Measurements from ENCODE around the gene AGBL4. TPM values are rescaled to one million over a fixed set of nuclear protein-coding genes. Genes with fewer than 3 reads are reported as not detected.
A peak's percentile ranks its signal among the peaks of the same experiment; 100 is the strongest.

AGBL4 gene
- total RNA-seq, 1 experiment from 2014 or later, result 0.10 TPM

GRCh38 chr1:48645883-48646282 is 1377.9 kb downstream of the AGBL4 start:
- no peaks in the 10 kb centered on the region for H3K36me3 ChIP-seq

GRCh38 chr1:48644905-48645605 is 1378.7 kb downstream of the AGBL4 start:
- Histone ChIP-seq H3K36me3 (no peaks in the 10 kb centered on the region), H3K27ac (no peak overlapping the region), H3K9me3 (replicated peaks) (no peaks in the 10 kb centered on the region), H3K27me3 (peaks cover 8% of the 10 kb centered on the region), H3K4me1 (no peaks in the 10 kb centered on the region), H3K4me3 (no peak overlapping the region)
- DNase-seq, result no peak

More at GRCh38 chr1:48645883-48646282, 1377.9 kb downstream of the AGBL4 start:
- no peak overlapping the region for H3K4me3 ChIP-seq
- no peaks in the 10 kb centered on the region for H3K9me3 ChIP-seq (replicated peaks)
- H3K27me3 ChIP-seq, result peaks cover 8% of the 10 kb centered on the region
- no peak for DNase-seq
- H3K27ac ChIP-seq, result no peak overlapping the region
- no peaks in the 10 kb centered on the region for H3K4me1 ChIP-seq

- Histone ChIP-seq H3K36me3 (no peaks in the 10 kb centered on the region), H3K4me3 (no peak overlapping the region), H3K9me3 (replicated peaks) (no peaks in the 10 kb centered on the region), H3K27ac (no peak overlapping the region), H3K4me1 (no peaks in the 10 kb centered on the region), H3K27me3 (peaks cover 8% of the 10 kb centered on the region)
- no peak for DNase-seq
Observed at GRCh38 chr1:48644190-48644900, 1379.4 kb downstream of the AGBL4 start.

GRCh38 chr1:48643193-48643592 is 1380.6 kb downstream of the AGBL4 start:
- no peaks in the 10 kb centered on the region for H3K36me3 ChIP-seq

GRCh38 chr1:48640836-48641492 is 1382.8 kb downstream of the AGBL4 start:
- DNase-seq, result no peak
- H3K4me3 ChIP-seq, result no peak overlapping the region
- H3K27ac ChIP-seq, result no peak overlapping the region
- H3K9me3 ChIP-seq (replicated peaks), result no peaks in the 10 kb centered on the region
- H3K4me1 ChIP-seq, result no peaks in the 10 kb centered on the region
- H3K27me3 ChIP-seq, result peaks cover 8% of the 10 kb centered on the region; the same call in 1 of the 2 replicates
- H3K36me3 ChIP-seq, result no peaks in the 10 kb centered on the region

More at GRCh38 chr1:48643193-48643592, 1380.6 kb downstream of the AGBL4 start:
- Histone ChIP-seq H3K4me1 (no peaks in the 10 kb centered on the region), H3K4me3 (no peak overlapping the region), H3K27ac (no peak overlapping the region), H3K9me3 (replicated peaks) (no peaks in the 10 kb centered on the region), H3K27me3 (peaks cover 8% of the 10 kb centered on the region)
- DNase-seq, result no peak

GRCh38 chr1:48629867-48630266 is 1393.9 kb downstream of the AGBL4 start:
- no peak overlapping the region for H3K27ac ChIP-seq
- H3K4me1 ChIP-seq, result no peaks in the 10 kb centered on the region
- DNase-seq, result no peak
- no peaks in the 10 kb centered on the region for H3K9me3 ChIP-seq (replicated peaks)
- no peak overlapping the region for H3K4me3 ChIP-seq
- H3K36me3 ChIP-seq, result no peaks in the 10 kb centered on the region
- H3K27me3 ChIP-seq, result peaks cover 27% of the 10 kb centered on the region

GRCh38 chr1:48627486-48627885 is 1396.3 kb downstream of the AGBL4 start:
- DNase-seq, result no peak
- peaks cover 27% of the 10 kb centered on the region for H3K27me3 ChIP-seq

GRCh38 chr1:48619539-48619938 is 1404.2 kb downstream of the AGBL4 start:
- no peaks in the 10 kb centered on the region for H3K9me3 ChIP-seq (replicated peaks)
- H3K4me1 ChIP-seq, result no peaks in the 10 kb centered on the region
- no peaks in the 10 kb centered on the region for H3K36me3 ChIP-seq
- DNase-seq, result peak; percentile 19 to 38
- H3K27me3 ChIP-seq, result peaks cover 22% of the 10 kb centered on the region
- H3K4me3 ChIP-seq, result no peak overlapping the region
- no peak overlapping the region for H3K27ac ChIP-seq

More at GRCh38 chr1:48627486-48627885, 1396.3 kb downstream of the AGBL4 start:
- no peaks in the 10 kb centered on the region for H3K4me1 ChIP-seq
- no peak overlapping the region for H3K27ac ChIP-seq
- no peaks in the 10 kb centered on the region for H3K36me3 ChIP-seq
- H3K4me3 ChIP-seq, result no peak overlapping the region
- no peaks in the 10 kb centered on the region for H3K9me3 ChIP-seq (replicated peaks)

- Histone ChIP-seq H3K27ac (no peak overlapping the region), H3K36me3 (no peaks in the 10 kb centered on the region), H3K4me3 (no peak overlapping the region), H3K9me3 (replicated peaks) (no peaks in the 10 kb centered on the region), H3K4me1 (no peaks in the 10 kb centered on the region), H3K27me3 (peaks cover 33% of the 10 kb centered on the region)
- peak in 1 of 2 experiments; percentile 7 for DNase-seq
Observed at GRCh38 chr1:48617252-48617651, 1406.5 kb downstream of the AGBL4 start.

GRCh38 chr1:48616710-48617109 is 1407.0 kb downstream of the AGBL4 start:
- H3K4me3 ChIP-seq, result no peak overlapping the region
- DNase-seq, result no peak
- no peaks in the 10 kb centered on the region for H3K9me3 ChIP-seq (replicated peaks)
- H3K27me3 ChIP-seq, result peaks cover 33% of the 10 kb centered on the region
- no peaks in the 10 kb centered on the region for H3K4me1 ChIP-seq
- no peak overlapping the region for H3K27ac ChIP-seq
- H3K36me3 ChIP-seq, result no peaks in the 10 kb centered on the region

GRCh38 chr1:48611841-48612240 is 1411.9 kb downstream of the AGBL4 start:
- Histone ChIP-seq H3K27me3 (peaks cover 28% of the 10 kb centered on the region), H3K36me3 (no peaks in the 10 kb centered on the region), H3K4me1 (no peaks in the 10 kb centered on the region), H3K27ac (no peak overlapping the region), H3K9me3 (replicated peaks) (no peaks in the 10 kb centered on the region), H3K4me3 (no peak overlapping the region)
- no peak for DNase-seq

- H3K9me3 ChIP-seq (replicated peaks), result no peaks in the 10 kb centered on the region
- no peak overlapping the region for H3K4me3 ChIP-seq
- no peaks in the 10 kb centered on the region for H3K36me3 ChIP-seq
- DNase-seq, result peak in 1 of 2 experiments; percentile 4
- H3K27me3 ChIP-seq, result peaks cover 28% of the 10 kb centered on the region
- H3K27ac ChIP-seq, result no peak overlapping the region
- no peaks in the 10 kb centered on the region for H3K4me1 ChIP-seq
Observed at GRCh38 chr1:48610628-48611542, 1412.9 kb downstream of the AGBL4 start.

GRCh38 chr1:48608882-48609281 is 1414.9 kb downstream of the AGBL4 start:
- DNase-seq, result no peak
- no peak overlapping the region for H3K4me3 ChIP-seq
- H3K27me3 ChIP-seq, result peaks cover 25% of the 10 kb centered on the region
- no peak overlapping the region for H3K27ac ChIP-seq
- H3K4me1 ChIP-seq, result no peaks in the 10 kb centered on the region
- H3K9me3 ChIP-seq (replicated peaks), result no peaks in the 10 kb centered on the region
- no peaks in the 10 kb centered on the region for H3K36me3 ChIP-seq

GRCh38 chr1:48603222-48603621 is 1420.5 kb downstream of the AGBL4 start:
- no peaks in the 10 kb centered on the region for H3K9me3 ChIP-seq (replicated peaks)
- H3K27ac ChIP-seq, result no peak overlapping the region
- H3K4me1 ChIP-seq, result no peaks in the 10 kb centered on the region
- no peak overlapping the region for H3K4me3 ChIP-seq
- no peak for DNase-seq
- H3K36me3 ChIP-seq, result no peaks in the 10 kb centered on the region
- peaks cover 3% of the 10 kb centered on the region; the same call in 1 of the 2 replicates for H3K27me3 ChIP-seq

Measured in SJCRH30 (cell line).